Karpas-422 (cell line): Measurements from ENCODE around the gene TAMALIN. TPM values are rescaled to one million over a fixed set of nuclear protein-coding genes. Genes with fewer than 3 reads are reported as not detected.

Experiments used
- DNase-seq: peaks from one replicate; pipeline ENCODE4 v3.0.0-alpha.2; 2015
- H2AFZ ChIP-seq: fragments of 200-600 bp; sonication (generic); 2 replicates; pipeline ENCODE4 v1.6.1; 2014; ENCODE audit warnings: antibody characterized with exemption, low read length, mixed read lengths
- H3K27ac ChIP-seq: fragments of 200-600 bp; sonication (generic); 2 replicates; pipeline ENCODE4 v1.5.1; 2014; ENCODE audit warnings: mild to moderate bottlenecking, low read length, moderate library complexity
- H3K27me3 ChIP-seq: fragments of 200-600 bp; sonication (generic); 2 replicates; pipeline ENCODE4 v1.6.1; 2014; ENCODE audit warnings: low read length, mixed read lengths
- H3K36me3 ChIP-seq: fragments of 200-600 bp; sonication (generic); 2 replicates; pipeline ENCODE4 v1.6.1; 2014; ENCODE audit warnings: low read length, mixed read lengths; ENCODE audit not compliant: insufficient read depth
- H3K4me1 ChIP-seq: fragments of 200-600 bp; sonication (generic); 2 replicates; pipeline ENCODE4 v1.6.1; 2014; ENCODE audit warnings: mild to moderate bottlenecking, low read length, mixed read lengths
- H3K4me2 ChIP-seq: fragments of 200-600 bp; sonication (generic); 2 replicates; pipeline ENCODE4 v1.6.1; 2014; ENCODE audit warnings: low read length, low read depth, mild to moderate bottlenecking; ENCODE audit not compliant: poor library complexity, severe bottlenecking
- H3K4me3 ChIP-seq: fragments of 200-600 bp; sonication (generic); 2 replicates; pipeline ENCODE4 v1.5.1; 2014; ENCODE audit warnings: mild to moderate bottlenecking, antibody characterized with exemption, low read length, mixed read lengths
- H3K79me2 ChIP-seq: fragments of 200-600 bp; sonication (generic); 2 replicates; pipeline ENCODE4 v1.6.1; 2014; ENCODE audit warnings: mild to moderate bottlenecking, low read length, mixed read lengths
- H3K9ac ChIP-seq: fragments of 200-600 bp; sonication (generic); 2 replicates; pipeline ENCODE4 v1.6.0; 2014; ENCODE audit warnings: low read length
- H3K9me2 ChIP-seq: fragments of 200-600 bp; sonication (generic), shearing (Covaris generic); replicated peaks from 2 replicates; pipeline ENCODE4 v1.6.0; 2014; ENCODE audit warnings: mild to moderate bottlenecking, low read length, moderate library complexity; ENCODE audit not compliant: insufficient read depth
- H3K9me3 ChIP-seq: fragments of 300-700, 200-600 bp; sonication (generic); 2 replicates; pipeline ENCODE4 v1.6.1; 2014; ENCODE audit warnings: low read length, mixed read lengths
- H4K20me1 ChIP-seq: fragments of 200-600 bp; sonication (generic); 2 replicates; pipeline ENCODE4 v1.6.1; 2014; ENCODE audit warnings: mild to moderate bottlenecking, antibody characterized with exemption, low read length, low read depth; ENCODE audit not compliant: insufficient read depth
- total RNA-seq: library from RNA; depleted of rRNA; stranded (reverse); fragments of >200 nt; shearing (Covaris generic); gene quantifications from 2 replicates; pipeline ENCODE4 v1.2.3, GENCODE V29; 2014; ENCODE audit warnings: low replicate concordance

TAMALIN gene
- total RNA-seq, 1 experiment from 2014 or later: not detected

DNA sequence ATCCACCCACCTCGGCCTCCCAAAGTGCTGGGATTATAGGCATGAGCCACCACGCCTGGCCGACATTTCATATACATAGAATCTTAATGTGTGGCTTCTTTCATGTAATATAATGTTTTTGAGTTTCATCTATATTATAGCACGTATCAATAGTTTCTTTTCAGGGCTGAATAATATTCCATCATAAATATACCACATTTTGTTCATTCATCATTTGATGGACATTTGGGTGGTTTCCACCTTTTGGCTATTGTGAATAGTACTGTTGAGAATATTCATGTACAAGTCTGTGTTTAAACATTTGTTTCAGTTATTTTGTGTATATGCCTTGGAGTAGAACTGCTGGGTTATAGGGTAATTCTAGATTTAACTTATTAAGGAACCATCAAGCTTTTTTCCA, 43.3 kb upstream of the TAMALIN start:
- Histone ChIP-seq H3K79me2 (no peaks in the 10 kb centered on the region), H3K4me3 (no peak overlapping the region), H3K27me3 (no peaks in the 10 kb centered on the region), H3K9me2 (no peaks in the 10 kb centered on the region), H3K36me3 (no peaks in the 10 kb centered on the region), H3K9me3 (no peaks in the 10 kb centered on the region), H3K9ac (no peak overlapping the region), H2AFZ (no peak overlapping the region), H3K4me1 (no peaks in the 10 kb centered on the region), H3K27ac (no peak overlapping the region), H4K20me1 (peaks cover 5% of the 10 kb centered on the region; the same call in 1 of the 2 replicates), H3K4me2 (no peak overlapping the region)
- DNase-seq: no peak

- Histone ChIP-seq H3K9me3 (no peaks in the 10 kb centered on the region), H2AFZ (no peak overlapping the region), H3K27me3 (no peaks in the 10 kb centered on the region), H3K4me1 (peaks cover 12% of the 10 kb centered on the region), H3K9ac (no peak overlapping the region), H4K20me1 (peaks cover 7% of the 10 kb centered on the region; the same call in 1 of the 2 replicates), H3K36me3 (no peaks in the 10 kb centered on the region), H3K9me2 (no peaks in the 10 kb centered on the region), H3K27ac (no peak overlapping the region), H3K79me2 (no peaks in the 10 kb centered on the region), H3K4me2 (no peak overlapping the region), H3K4me3 (no peak overlapping the region)
- no peak for DNase-seq
These were observed 37.1 kb upstream of the TAMALIN start for GRCh38 chr12:51969643-51970042.

- H2AFZ ChIP-seq: no peak overlapping the region
- no peaks in the 10 kb centered on the region for H3K9me3 ChIP-seq
- no peaks in the 10 kb centered on the region for H3K79me2 ChIP-seq
- DNase-seq: peak; percentile 69
- no peaks in the 10 kb centered on the region for H3K9me2 ChIP-seq
- H3K9ac ChIP-seq: no peak overlapping the region
- no peak overlapping the region for H3K27ac ChIP-seq
- peaks cover 12% of the 10 kb centered on the region for H3K4me1 ChIP-seq
- no peaks in the 10 kb centered on the region for H3K36me3 ChIP-seq
- peak overlapping the region; percentile 25 for H3K4me2 ChIP-seq
- H3K27me3 ChIP-seq: no peaks in the 10 kb centered on the region
- H4K20me1 ChIP-seq: peaks cover 7% of the 10 kb centered on the region; the same call in 1 of the 2 replicates
- H3K4me3 ChIP-seq: no peak overlapping the region
These were observed 35.7 kb upstream of the TAMALIN start for GRCh38 chr12:51970904-51971646.

DNA sequence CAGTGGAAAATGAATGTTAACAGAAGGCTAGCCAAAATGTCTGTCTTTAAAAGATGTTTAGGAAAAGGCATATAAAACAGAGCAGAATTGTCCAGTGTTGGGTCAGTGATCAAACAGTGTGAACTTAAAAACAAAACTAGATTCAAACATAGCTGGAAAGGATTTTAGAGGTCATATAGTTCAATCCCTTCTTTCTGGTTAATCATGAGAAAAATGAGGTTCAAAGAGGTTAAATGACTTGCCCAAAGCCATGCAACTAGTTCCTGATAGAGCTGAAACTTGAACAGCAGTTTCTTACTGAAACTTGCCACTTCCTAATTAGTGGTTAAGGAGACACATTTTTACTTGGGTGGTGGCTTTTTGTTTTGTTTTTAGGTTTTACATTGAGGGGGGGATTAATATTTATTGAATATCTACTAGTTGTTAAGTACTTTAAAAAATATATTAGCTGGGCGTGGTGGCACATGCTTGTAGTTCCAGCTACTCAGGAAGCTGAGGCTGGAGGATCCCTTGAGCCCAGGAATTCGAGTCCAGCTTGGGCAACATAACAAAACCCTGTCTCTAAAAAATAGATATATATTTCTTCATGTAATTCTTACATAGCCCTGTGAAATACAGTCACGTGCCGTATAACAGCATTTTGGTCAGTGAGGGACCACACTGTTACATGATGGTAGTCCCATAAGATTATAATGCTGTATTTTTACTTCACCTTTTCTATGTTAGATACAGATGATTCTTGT, 34.9 kb upstream of the TAMALIN start:
- Histone ChIP-seq H3K4me1 (peaks cover 12% of the 10 kb centered on the region), H3K27ac (no peak overlapping the region), H3K9me2 (no peaks in the 10 kb centered on the region), H4K20me1 (peaks cover 7% of the 10 kb centered on the region; the same call in 1 of the 2 replicates), H3K4me2 (no peak overlapping the region), H3K9ac (no peak overlapping the region), H3K79me2 (no peaks in the 10 kb centered on the region), H3K9me3 (no peaks in the 10 kb centered on the region), H2AFZ (no peak overlapping the region), H3K27me3 (no peaks in the 10 kb centered on the region), H3K36me3 (no peaks in the 10 kb centered on the region), H3K4me3 (no peak overlapping the region)
- no peak for DNase-seq

- Histone ChIP-seq H4K20me1 (peaks cover 7% of the 10 kb centered on the region; the same call in 1 of the 2 replicates), H3K36me3 (no peaks in the 10 kb centered on the region), H2AFZ (no peak overlapping the region), H3K79me2 (no peaks in the 10 kb centered on the region), H3K4me1 (peaks cover 12% of the 10 kb centered on the region), H3K4me3 (no peak overlapping the region), H3K4me2 (no peak overlapping the region), H3K9ac (no peak overlapping the region), H3K9me3 (no peaks in the 10 kb centered on the region), H3K27me3 (no peaks in the 10 kb centered on the region), H3K27ac (no peak overlapping the region), H3K9me2 (no peaks in the 10 kb centered on the region)
- DNase-seq: no peak
These were observed 34.3 kb upstream of the TAMALIN start for GRCh38 chr12:51972422-51972812.

DNA sequence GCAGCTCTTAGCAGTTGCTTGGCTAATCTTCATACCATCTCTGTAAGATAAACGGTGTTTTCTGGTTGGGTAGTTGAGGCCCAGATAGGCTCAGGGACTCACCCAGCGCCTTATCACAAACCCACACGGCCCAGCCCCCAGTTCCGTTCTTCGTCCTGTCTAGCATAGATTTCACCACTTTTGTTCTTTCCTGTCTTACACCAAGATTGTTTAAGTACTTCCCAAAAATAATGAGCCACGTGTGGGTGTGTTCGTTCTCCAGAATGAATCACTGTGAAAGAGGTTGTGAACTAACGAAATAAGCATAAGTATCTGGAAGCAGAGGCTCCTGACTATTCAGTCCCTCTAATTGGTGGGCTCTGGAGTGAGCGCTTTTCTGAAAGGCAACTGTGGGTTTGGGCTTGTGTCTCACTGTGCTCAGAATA, 33.9 kb upstream of the TAMALIN start:
- no peak for DNase-seq
- Histone ChIP-seq H3K36me3 (no peaks in the 10 kb centered on the region), H3K9ac (no peak overlapping the region), H3K4me2 (no peak overlapping the region), H3K4me1 (peaks cover 12% of the 10 kb centered on the region), H4K20me1 (peaks cover 7% of the 10 kb centered on the region; the same call in 1 of the 2 replicates), H3K79me2 (no peaks in the 10 kb centered on the region), H3K27ac (no peak overlapping the region), H2AFZ (no peak overlapping the region), H3K9me3 (no peaks in the 10 kb centered on the region), H3K9me2 (no peaks in the 10 kb centered on the region), H3K4me3 (no peak overlapping the region), H3K27me3 (no peaks in the 10 kb centered on the region)

DNA sequence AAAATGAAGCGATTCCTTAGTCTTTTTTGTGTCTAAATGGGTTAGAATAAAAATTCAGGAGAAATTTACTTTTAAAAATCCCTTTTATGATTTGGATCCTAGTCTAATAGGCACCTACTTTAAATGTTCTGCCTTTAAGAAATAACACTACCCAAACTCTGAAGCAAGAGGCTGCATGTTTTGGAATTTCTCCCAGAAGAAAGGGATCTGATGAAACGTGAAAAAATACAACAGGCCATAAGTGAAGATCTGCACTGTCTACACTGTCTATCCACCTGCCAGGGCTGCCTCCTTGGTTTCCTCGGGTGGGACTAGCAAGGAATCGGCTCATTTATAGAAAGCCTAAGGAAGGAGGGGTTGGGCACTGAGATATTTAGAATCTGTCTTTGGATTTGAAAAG, 33.2 kb upstream of the TAMALIN start:
- no peak for DNase-seq
- Histone ChIP-seq H3K4me2 (no peak overlapping the region), H3K9ac (no peak overlapping the region), H3K9me2 (no peaks in the 10 kb centered on the region), H4K20me1 (peaks cover 7% of the 10 kb centered on the region; the same call in 1 of the 2 replicates), H3K27ac (no peak overlapping the region), H3K79me2 (no peaks in the 10 kb centered on the region), H3K36me3 (no peaks in the 10 kb centered on the region), H2AFZ (no peak overlapping the region), H3K27me3 (no peaks in the 10 kb centered on the region), H3K4me1 (peaks cover 12% of the 10 kb centered on the region), H3K4me3 (no peak overlapping the region), H3K9me3 (no peaks in the 10 kb centered on the region)

- Histone ChIP-seq H3K9ac (no peak overlapping the region), H3K4me3 (no peak overlapping the region), H3K4me2 (no peak overlapping the region), H2AFZ (no peak overlapping the region), H3K27ac (no peak overlapping the region), H3K9me3 (no peaks in the 10 kb centered on the region), H3K79me2 (no peaks in the 10 kb centered on the region), H3K36me3 (no peaks in the 10 kb centered on the region), H3K27me3 (no peaks in the 10 kb centered on the region), H3K9me2 (no peaks in the 10 kb centered on the region), H4K20me1 (peaks cover 4% of the 10 kb centered on the region; the same call in 1 of the 2 replicates), H3K4me1 (peaks cover 12% of the 10 kb centered on the region)
- no peak for DNase-seq
These were observed 32.1 kb upstream of the TAMALIN start for GRCh38 chr12:51974646-51975045.
